Stomach smooth muscle (tissue), 2 donors: Measurements from ENCODE around the gene COL1A1.

Experiments used
- H3K27ac ChIP-seq: one replicate; pipeline ENCODE4 v1.7.0; 2013; ENCODE audit warnings: mild to moderate bottlenecking, low read length, inconsistent platforms
- H3K27me3 ChIP-seq, 2 donors: one replicate each; pipeline ENCODE4 v1.7.0; 2013; ENCODE audit warnings: low read length in 2 of 2; ENCODE audit not compliant: insufficient read depth in 2 of 2, control insufficient read depth in 1 of 2
- H3K36me3 ChIP-seq, 2 donors: one replicate each; pipeline ENCODE4 v1.7.0; 2013; ENCODE audit warnings: low read length in 2 of 2; ENCODE audit not compliant: control insufficient read depth in 2 of 2, insufficient read depth in 2 of 2
- H3K4me1 ChIP-seq: one replicate; pipeline ENCODE4 v1.7.0; 2013; ENCODE audit warnings: low read length; ENCODE audit not compliant: control insufficient read depth, insufficient read depth
- H3K4me3 ChIP-seq, 2 donors: one replicate each; pipeline ENCODE4 v1.7.0; 2013; ENCODE audit warnings: low read length in 2 of 2
- H3K9ac ChIP-seq, 2 donors: one replicate each; pipeline ENCODE4 v1.7.0; 2013; ENCODE audit warnings: low read length in 2 of 2, mild to moderate bottlenecking in 1 of 2
- H3K9me3 ChIP-seq, 2 donors: one replicate each; pipeline ENCODE4 v1.7.0; 2013; ENCODE audit warnings: low read length in 2 of 2; ENCODE audit not compliant: control insufficient read depth in 2 of 2
- donor health status: healthy.
- donor health status: Pancreatic carcinoma.

The COL1A1 gene

DNA sequence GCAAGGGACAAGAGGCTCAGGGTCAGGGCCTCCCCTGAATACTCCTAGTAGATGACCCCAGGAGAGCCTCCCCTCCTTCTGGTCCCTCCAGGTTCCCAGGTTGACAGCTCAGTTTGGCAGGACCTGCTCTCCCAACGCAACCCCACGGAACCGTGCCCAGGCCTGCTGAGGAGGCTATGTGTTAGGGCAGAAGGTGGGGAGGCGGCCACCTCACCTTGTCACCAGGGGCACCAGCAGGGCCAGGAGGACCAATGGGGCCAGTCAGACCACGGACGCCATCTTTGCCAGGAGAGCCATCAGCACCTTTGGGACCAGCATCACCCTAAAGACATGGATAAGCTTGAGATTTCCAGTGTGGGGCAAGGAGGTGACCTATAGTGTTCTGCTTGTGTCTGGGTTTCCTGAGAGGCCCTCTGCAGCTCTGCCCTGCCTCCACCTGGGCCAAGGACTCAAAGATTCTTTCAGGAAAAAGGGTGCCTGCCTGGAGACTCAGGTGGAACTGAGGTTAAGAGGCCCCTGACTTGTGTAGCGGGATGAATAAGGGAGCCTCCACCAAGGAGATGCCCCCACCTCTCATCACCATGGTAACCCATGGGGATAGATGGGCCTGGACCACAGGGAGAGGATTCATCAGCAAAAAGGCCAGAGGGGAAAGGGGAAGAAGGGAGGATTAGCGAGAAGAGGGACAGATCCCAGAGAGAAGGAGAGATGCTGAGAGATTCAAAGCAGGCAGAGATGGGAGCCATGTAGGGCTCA lies 10.7 kb downstream of the COL1A1 start:
- peaks cover 91 to 97% of the 10 kb centered on the region in 2 donors for H3K36me3 ChIP-seq
- H3K4me1 ChIP-seq: peaks cover 66% of the 10 kb centered on the region
- H3K9me3 ChIP-seq: no peaks in the 10 kb centered on the region
- H3K9ac ChIP-seq: peak overlapping the region in 1 of 2 donors; percentile 37
- peak overlapping the region; percentile 98 for H3K27ac ChIP-seq
- H3K4me3 ChIP-seq: no peak overlapping the region
- H3K27me3 ChIP-seq: no peaks in the 10 kb centered on the region

GRCh38 chr17:50190293-50190602 lies 11.2 kb downstream of the COL1A1 start:
- no peak overlapping the region for H3K4me3 ChIP-seq
- peak overlapping the region; percentile 53 for H3K27ac ChIP-seq
- peaks cover 88 to 95% of the 10 kb centered on the region in 2 donors for H3K36me3 ChIP-seq
- H3K9me3 ChIP-seq: no peaks in the 10 kb centered on the region
- no peak overlapping the region for H3K9ac ChIP-seq
- H3K27me3 ChIP-seq: no peaks in the 10 kb centered on the region
- H3K4me1 ChIP-seq: peaks cover 67% of the 10 kb centered on the region

DNA sequence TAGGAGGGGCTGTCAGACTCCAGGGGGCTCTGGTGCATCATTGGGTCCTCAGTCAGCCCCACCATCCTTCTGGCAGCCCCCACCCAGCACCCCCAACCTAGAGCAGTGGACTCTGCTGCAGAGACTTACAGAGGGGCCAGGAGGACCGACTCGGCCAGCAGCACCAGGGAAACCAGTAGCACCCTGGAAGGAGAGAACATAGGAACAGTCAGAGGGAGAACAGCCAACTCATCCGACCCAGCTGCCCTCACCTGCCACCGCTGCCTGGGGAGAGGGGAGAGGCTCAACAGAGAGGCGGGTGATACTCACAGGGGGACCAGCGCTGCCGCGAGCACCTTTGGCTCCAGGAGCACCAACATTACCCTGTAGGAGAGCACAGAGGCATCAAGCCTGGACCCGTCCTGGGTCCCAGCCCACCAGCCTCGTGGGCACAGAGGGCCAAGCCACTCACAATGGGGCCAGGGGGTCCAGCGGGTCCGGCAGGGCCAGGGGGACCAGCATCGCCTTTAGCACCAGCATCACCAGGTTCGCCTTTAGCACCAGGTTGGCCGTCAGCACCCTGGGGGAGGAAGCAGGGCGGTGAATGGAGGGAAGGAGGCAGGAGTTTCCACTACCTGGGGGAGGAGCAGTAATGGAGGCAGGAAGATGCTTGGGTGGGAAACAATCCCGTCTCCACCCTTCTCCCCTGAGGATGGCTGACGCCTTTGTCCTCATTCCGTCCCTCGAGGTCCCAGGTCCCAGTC lies 11.7 kb downstream of the COL1A1 start:
- Histone ChIP-seq H3K27me3 (no peaks in the 10 kb centered on the region), H3K4me3 (no peak overlapping the region), H3K27ac (peak overlapping the region; percentile 53), H3K4me1 (peaks cover 70% of the 10 kb centered on the region), H3K36me3 (peaks cover 84 to 90% of the 10 kb centered on the region in 2 donors), H3K9ac (peak overlapping the region in 1 of 2 donors; percentile 13), H3K9me3 (no peaks in the 10 kb centered on the region)

DNA sequence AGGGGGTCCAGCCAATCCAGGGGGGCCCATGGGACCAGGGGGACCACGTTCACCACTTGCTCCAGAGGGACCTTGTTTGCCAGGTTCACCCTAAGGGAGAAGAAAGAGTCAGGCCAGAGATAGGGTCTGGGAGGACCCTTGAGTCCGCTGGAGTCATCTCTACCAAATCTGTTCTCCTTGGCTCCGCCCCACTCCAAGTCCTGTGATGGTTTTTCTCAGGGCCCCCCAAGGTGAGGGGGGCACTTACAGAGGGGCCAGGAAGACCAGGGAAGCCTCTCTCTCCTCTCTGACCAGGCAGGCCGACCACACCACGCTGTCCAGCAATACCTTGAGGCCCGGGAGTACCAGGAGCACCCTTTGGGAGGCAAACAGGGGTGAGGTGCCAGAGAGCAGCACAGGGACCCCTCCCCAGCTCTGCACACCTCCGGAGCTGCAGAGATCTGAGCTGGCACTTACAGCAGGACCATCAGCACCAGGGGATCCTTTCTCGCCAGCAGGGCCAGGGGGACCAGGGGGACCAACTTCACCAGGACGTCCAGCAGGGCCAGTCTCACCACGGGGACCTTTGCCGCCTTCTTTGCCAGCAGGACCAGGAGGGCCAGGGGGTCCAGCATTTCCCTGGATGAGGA lies 12.4 kb downstream of the COL1A1 start:
- Histone ChIP-seq H3K9me3 (no peaks in the 10 kb centered on the region), H3K9ac (no peak overlapping the region), H3K4me3 (no peak overlapping the region), H3K36me3 (peaks cover 81 to 83% of the 10 kb centered on the region in 2 donors), H3K4me1 (peaks cover 72% of the 10 kb centered on the region), H3K27ac (peak overlapping the region; percentile 53), H3K27me3 (no peaks in the 10 kb centered on the region)

- Histone ChIP-seq H3K27me3 (no peaks in the 10 kb centered on the region), H3K27ac (peak overlapping the region; percentile 53), H3K36me3 (peaks cover 76 to 78% of the 10 kb centered on the region in 2 donors), H3K4me1 (peaks cover 77% of the 10 kb centered on the region), H3K4me3 (no peak overlapping the region), H3K9ac (no peak overlapping the region), H3K9me3 (no peaks in the 10 kb centered on the region)
Observed at GRCh38 chr17:50188531-50188920, 12.9 kb downstream of the COL1A1 start.

- H3K36me3 ChIP-seq: peaks cover 73% of the 10 kb centered on the region in 2 donors
- no peaks in the 10 kb centered on the region for H3K9me3 ChIP-seq
- H3K4me1 ChIP-seq: peaks cover 79% of the 10 kb centered on the region
- H3K27ac ChIP-seq: peak overlapping the region; percentile 53
- no peak overlapping the region for H3K9ac ChIP-seq
- no peaks in the 10 kb centered on the region for H3K27me3 ChIP-seq
- no peak overlapping the region for H3K4me3 ChIP-seq
Observed at GRCh38 chr17:50187751-50188530, 13.5 kb downstream of the COL1A1 start.

DNA sequence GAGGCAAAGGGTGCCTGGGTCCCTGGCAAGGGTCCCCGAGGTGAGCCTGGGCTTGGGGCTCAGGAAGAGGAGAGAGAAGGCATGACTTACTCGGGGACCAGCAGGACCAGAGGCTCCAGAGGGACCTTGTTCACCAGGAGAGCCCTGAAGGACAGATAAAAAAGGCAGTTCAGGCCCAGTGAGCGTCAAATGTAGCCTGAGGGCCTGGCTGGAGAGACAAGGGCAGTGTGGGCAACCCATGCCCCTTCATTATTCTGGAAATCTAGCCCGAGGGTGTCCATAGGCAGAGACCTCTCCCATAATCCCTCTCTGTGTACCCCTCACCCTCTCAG lies 14.1 kb downstream of the COL1A1 start:
- peak overlapping the region; percentile 53 for H3K27ac ChIP-seq
- peaks cover 76% of the 10 kb centered on the region for H3K4me1 ChIP-seq
- H3K9ac ChIP-seq: no peak overlapping the region
- H3K9me3 ChIP-seq: no peaks in the 10 kb centered on the region
- H3K36me3 ChIP-seq: peaks cover 67 to 68% of the 10 kb centered on the region in 2 donors
- H3K27me3 ChIP-seq: no peaks in the 10 kb centered on the region
- H3K4me3 ChIP-seq: no peak overlapping the region

DNA sequence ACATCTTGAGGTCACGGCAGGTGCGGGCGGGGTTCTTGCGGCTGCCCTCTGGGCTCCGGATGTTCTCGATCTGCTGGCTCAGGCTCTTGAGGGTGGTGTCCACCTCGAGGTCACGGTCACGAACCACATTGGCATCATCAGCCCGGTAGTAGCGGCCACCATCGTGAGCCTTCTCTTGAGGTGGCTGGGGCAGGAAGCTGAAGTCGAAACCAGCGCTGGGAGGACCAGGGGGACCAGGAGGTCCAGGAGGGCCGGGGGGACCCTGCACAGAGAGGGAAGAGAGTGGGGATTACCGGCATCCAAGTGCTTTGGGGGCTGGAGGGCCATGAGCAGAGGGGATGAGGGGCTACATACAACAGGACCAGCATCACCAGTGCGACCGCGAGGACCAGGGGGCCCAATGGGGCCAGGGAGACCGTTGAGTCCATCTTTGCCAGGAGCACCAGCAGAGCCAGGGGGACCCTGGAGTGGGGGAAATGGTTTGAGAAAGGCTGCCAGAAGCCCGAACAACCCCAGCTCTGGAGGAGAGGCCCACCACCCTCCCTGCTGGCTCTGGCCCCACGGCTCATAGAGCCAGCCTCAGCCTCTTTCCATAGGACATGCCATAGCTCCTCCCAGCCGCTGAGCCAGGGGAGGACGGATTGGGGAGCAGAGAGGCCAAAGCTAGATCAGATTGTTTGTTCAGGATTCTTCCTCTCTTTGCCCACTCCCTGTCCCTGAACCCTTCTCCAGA lies 14.6 kb downstream of the COL1A1 start:
- H3K36me3 ChIP-seq: peaks cover 61 to 62% of the 10 kb centered on the region in 2 donors
- H3K27me3 ChIP-seq: no peaks in the 10 kb centered on the region
- peak overlapping the region; percentile 53 for H3K27ac ChIP-seq

DNA sequence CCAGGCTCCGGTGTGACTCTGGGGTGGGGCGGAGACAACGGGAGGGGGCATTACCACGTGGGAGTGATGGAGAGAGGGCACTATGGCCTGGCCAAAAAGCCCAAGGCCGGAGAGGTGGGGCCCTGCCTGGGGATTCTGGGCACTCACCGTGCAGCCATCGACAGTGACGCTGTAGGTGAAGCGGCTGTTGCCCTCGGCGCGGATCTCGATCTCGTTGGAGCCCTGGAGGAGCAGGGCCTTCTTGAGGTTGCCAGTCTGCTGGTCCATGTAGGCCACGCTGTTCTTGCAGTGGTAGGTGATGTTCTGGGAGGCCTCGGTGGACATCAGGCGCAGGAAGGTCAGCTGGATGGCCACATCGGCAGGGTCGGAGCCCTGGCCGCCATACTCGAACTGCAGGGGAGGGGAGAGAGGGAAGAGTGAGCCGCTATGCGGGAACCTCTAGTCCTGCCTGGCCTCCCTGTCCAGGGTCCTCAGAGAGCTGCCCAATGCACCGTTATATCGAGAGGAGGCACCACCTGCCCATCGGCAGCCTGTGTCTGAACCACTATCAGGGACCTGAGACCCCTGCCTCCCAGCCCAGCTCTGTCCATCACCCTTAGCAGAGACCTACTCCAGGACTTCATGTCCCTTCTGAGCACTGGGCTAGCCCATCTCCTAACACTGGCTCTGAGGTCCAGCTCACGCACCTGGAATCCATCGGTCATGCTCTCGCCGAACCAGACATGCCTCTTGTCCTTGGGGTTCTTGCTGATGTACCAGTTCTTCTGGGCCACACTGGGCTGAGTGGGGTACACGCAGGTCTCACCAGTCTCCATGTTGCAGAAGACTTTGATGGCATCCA lies 15.6 kb downstream of the COL1A1 start:
- Histone ChIP-seq H3K9ac (peak overlapping the region in 1 of 2 donors; percentile 36), H3K27me3 (no peaks in the 10 kb centered on the region), H3K9me3 (no peaks in the 10 kb centered on the region), H3K36me3 (peaks cover 52 to 53% of the 10 kb centered on the region in 2 donors), H3K27ac (peak overlapping the region; percentile 53), H3K4me3 (no peak overlapping the region), H3K4me1 (peaks cover 70% of the 10 kb centered on the region)

More for the DNA sequence above, 14.6 kb downstream of the COL1A1 start:
- peaks cover 75% of the 10 kb centered on the region for H3K4me1 ChIP-seq
- no peak overlapping the region for H3K4me3 ChIP-seq
- H3K9me3 ChIP-seq: no peaks in the 10 kb centered on the region
- no peak overlapping the region for H3K9ac ChIP-seq
